CD8-positive, alpha-beta memory T cell (primary cell): ENCODE data around the gene VWF. TPM values are rescaled to one million over a fixed set of nuclear protein-coding genes. Genes with fewer than 3 reads are reported as not detected.

Experiments
- CTCF ChIA-PET: fragments of 350-600 bp; sonication (Branson Sonifier 250); formaldehyde crosslinking; loops from one replicate; lab custom pipeline; 2021; ENCODE audit warnings: antibody characterized with exemption; lab: Charles Lee
- POLR2A ChIA-PET: fragments of 350-600 bp; sonication (Branson Sonifier 250); formaldehyde crosslinking; loops from one replicate; lab custom pipeline; 2021; ENCODE audit warnings: antibody characterized with exemption; lab: Charles Lee
- DNase-seq, 5 donors: peaks; one replicate each; pipeline versions ENCODE4 v3.0.0 to v3.0.0-alpha.2; 2020 to 2022; ENCODE audit warnings: mixed read lengths in 1 of 5
- H3K27ac ChIP-seq: one replicate; pipeline ENCODE4 v1.7.0; 2013; ENCODE audit warnings: low read depth, mild to moderate bottlenecking, low read length, moderate library complexity
- H3K27me3 ChIP-seq: 2 replicates; pipeline ENCODE4 v1.7.0; 2013; ENCODE audit warnings: low read length, mild to moderate bottlenecking; ENCODE audit not compliant: insufficient read depth, poor library complexity, severe bottlenecking
- H3K36me3 ChIP-seq: 2 replicates; pipeline ENCODE4 v1.7.0; 2013; ENCODE audit warnings: mild to moderate bottlenecking, low read length, moderate library complexity; ENCODE audit not compliant: insufficient read depth
- H3K4me1 ChIP-seq: 2 replicates; pipeline ENCODE4 v1.7.0; 2013; ENCODE audit warnings: mild to moderate bottlenecking, low read length, moderate library complexity; ENCODE audit not compliant: insufficient read depth
- H3K4me3 ChIP-seq: 2 replicates; pipeline ENCODE4 v1.7.0; 2013; ENCODE audit warnings: mild to moderate bottlenecking, low read length
- H3K9me3 ChIP-seq: 2 replicates; pipeline ENCODE4 v1.7.0; 2013; ENCODE audit warnings: mild to moderate bottlenecking, low read length
- H3K27ac Mint-ChIP-seq, 8 donors: one replicate each; pipeline ENCODE4 v1.8.0; 2020 to 2021; ENCODE audit warnings: mixed read lengths in 8 of 8, mild to moderate bottlenecking in 6 of 8, inconsistent platforms in 3 of 8, moderate library complexity in 3 of 8
- H3K27me3 Mint-ChIP-seq, 2 donors: one replicate each; pipeline ENCODE4 v1.8.0; 2020 to 2021; ENCODE audit warnings: mixed read lengths in 2 of 2, mild to moderate bottlenecking in 1 of 2, moderate library complexity in 1 of 2
- H3K36me3 Mint-ChIP-seq, 3 donors: one replicate each; pipeline ENCODE4 v1.8.0; 2020 to 2021; ENCODE audit warnings: mixed read lengths in 3 of 3, inconsistent platforms in 1 of 3, mild to moderate bottlenecking in 1 of 3
- H3K4me1 Mint-ChIP-seq, 3 donors: one replicate each; pipeline ENCODE4 v1.8.0; 2020 to 2021; ENCODE audit warnings: mixed read lengths in 3 of 3, inconsistent platforms in 1 of 3, mild to moderate bottlenecking in 1 of 3
- H3K4me3 Mint-ChIP-seq, 7 donors: one replicate each; pipeline ENCODE4 v1.8.0; 2020 to 2021; ENCODE audit warnings: mixed read lengths in 7 of 7, mild to moderate bottlenecking in 6 of 7, moderate library complexity in 4 of 7, inconsistent platforms in 2 of 7
- H3K9me3 Mint-ChIP-seq, 5 donors: one replicate each; pipeline ENCODE4 v1.8.0; 2020 to 2022; ENCODE audit warnings: mixed read lengths in 5 of 5, mild to moderate bottlenecking in 3 of 5, moderate library complexity in 2 of 5, inconsistent platforms in 1 of 5
- polyA plus RNA-seq: library from polyadenylated mRNA; unstranded; fragments of 300-500 nt; fragmentation: Illumina TruSeq; gene quantifications from one replicate; pipeline ENCODE4 v1.2.3, GENCODE V29; 2021
- total RNA-seq, 2 experiments: library from RNA; stranded (reverse); gene quantifications; one replicate each; pipeline ENCODE4 v1.2.3, GENCODE V29; 2021

VWF gene
- total and polyA plus RNA-seq, 3 experiments from 2014 or later: 0.02 TPM; not detected in 2

GRCh38 chr12:6069437-6070093 is 54.9 kb downstream of the VWF start:
- H3K27me3 Mint-ChIP-seq: peaks cover 9 to 33% of the 10 kb centered on the region in 2 donors
- no peaks in the 10 kb centered on the region for H3K36me3 Mint-ChIP-seq
- POLR2A ChIA-PET: no interaction called here
- H3K27ac Mint-ChIP-seq: peak overlapping the region in 3 of 8 donors; percentile 15 to 88 (median 54)
- no peaks in the 10 kb centered on the region for H3K9me3 ChIP-seq
- H3K9me3 Mint-ChIP-seq: no peaks in the 10 kb centered on the region
- H3K4me1 Mint-ChIP-seq: peaks cover 14 to 24% (median 17%) of the 10 kb centered on the region in 3 donors
- peaks cover 13% of the 10 kb centered on the region for H3K4me1 ChIP-seq
- no peak overlapping the region for H3K27ac ChIP-seq
- no peaks in the 10 kb centered on the region for H3K36me3 ChIP-seq
- H3K27me3 ChIP-seq: no peaks in the 10 kb centered on the region
- no peak overlapping the region for H3K4me3 ChIP-seq
- CTCF ChIA-PET: no interaction called here
- peak in 1 of 5 donors; percentile 41 for DNase-seq
- H3K4me3 Mint-ChIP-seq: no peak overlapping the region

- no peak for DNase-seq
- Histone ChIP-seq H3K27ac (no peak overlapping the region), H3K36me3 (no peaks in the 10 kb centered on the region), H3K27me3 (no peaks in the 10 kb centered on the region), H3K4me3 (no peak overlapping the region), H3K4me1 (peaks cover 11% of the 10 kb centered on the region), H3K9me3 (no peaks in the 10 kb centered on the region)
- no peaks in the 10 kb centered on the region for H3K36me3 Mint-ChIP-seq
- H3K4me3 Mint-ChIP-seq: no peak overlapping the region
- ChIA-PET CTCF (no interaction called here), POLR2A (interaction anchor here (0.6 kb wide), 1 partner anchor 97 kb away, joined by 4 read pairs; no protein-coding TSS in a partner anchor)
- H3K27ac Mint-ChIP-seq: no peak overlapping the region
- H3K27me3 Mint-ChIP-seq: peaks cover 2 to 35% of the 10 kb centered on the region in 2 donors
- no peaks in the 10 kb centered on the region for H3K9me3 Mint-ChIP-seq
- H3K4me1 Mint-ChIP-seq: peaks cover 10 to 19% (median 11%) of the 10 kb centered on the region in 3 donors
Measured at GRCh38 chr12:6068227-6068626, 56.2 kb downstream of the VWF start.

GRCh38 chr12:6067152-6067916 is 57.1 kb downstream of the VWF start:
- H3K27ac Mint-ChIP-seq: no peak overlapping the region
- DNase-seq: no peak
- ChIA-PET POLR2A (no interaction called here), CTCF (no interaction called here)
- no peaks in the 10 kb centered on the region for H3K9me3 Mint-ChIP-seq
- H3K9me3 ChIP-seq: no peaks in the 10 kb centered on the region
- no peak overlapping the region for H3K4me3 Mint-ChIP-seq
- H3K36me3 ChIP-seq: no peaks in the 10 kb centered on the region
- no peak overlapping the region for H3K4me3 ChIP-seq
- peaks cover 11% of the 10 kb centered on the region for H3K4me1 ChIP-seq
- H3K27me3 Mint-ChIP-seq: peaks cover 5 to 38% of the 10 kb centered on the region in 2 donors
- peaks cover 10 to 19% (median 11%) of the 10 kb centered on the region in 3 donors for H3K4me1 Mint-ChIP-seq
- no peaks in the 10 kb centered on the region for H3K36me3 Mint-ChIP-seq
- no peak overlapping the region for H3K27ac ChIP-seq
- H3K27me3 ChIP-seq: no peaks in the 10 kb centered on the region

GRCh38 chr12:6066651-6067050 is 57.8 kb downstream of the VWF start:
- no peak overlapping the region for H3K27ac Mint-ChIP-seq
- Histone ChIP-seq H3K27me3 (no peaks in the 10 kb centered on the region), H3K9me3 (no peaks in the 10 kb centered on the region), H3K27ac (no peak overlapping the region), H3K36me3 (no peaks in the 10 kb centered on the region), H3K4me1 (peaks cover 11% of the 10 kb centered on the region), H3K4me3 (no peak overlapping the region)
- no peak overlapping the region for H3K4me3 Mint-ChIP-seq
- H3K36me3 Mint-ChIP-seq: no peaks in the 10 kb centered on the region
- DNase-seq: no peak
- POLR2A ChIA-PET: no interaction called here
- H3K9me3 Mint-ChIP-seq: no peaks in the 10 kb centered on the region
- H3K27me3 Mint-ChIP-seq: peaks cover 5 to 31% of the 10 kb centered on the region in 2 donors
- peaks cover 10 to 19% (median 11%) of the 10 kb centered on the region in 3 donors for H3K4me1 Mint-ChIP-seq
- CTCF ChIA-PET: interaction anchor here (1.7 kb wide), 1 partner anchor 212 kb away, joined by 7 read pairs; no protein-coding TSS in a partner anchor

- no peak overlapping the region for H3K4me3 Mint-ChIP-seq
- H3K4me3 ChIP-seq: no peak overlapping the region
- no peak overlapping the region for H3K27ac ChIP-seq
- DNase-seq: no peak
- H3K4me1 ChIP-seq: peaks cover 11% of the 10 kb centered on the region
- CTCF ChIA-PET: interaction anchor here (1.7 kb wide), 1 partner anchor 213 kb away, joined by 7 read pairs; no protein-coding TSS in a partner anchor
- H3K36me3 ChIP-seq: no peaks in the 10 kb centered on the region
- no peaks in the 10 kb centered on the region for H3K9me3 ChIP-seq
- POLR2A ChIA-PET: no interaction called here
- peaks cover 10 to 19% (median 11%) of the 10 kb centered on the region in 3 donors for H3K4me1 Mint-ChIP-seq
- no peaks in the 10 kb centered on the region for H3K36me3 Mint-ChIP-seq
- H3K27me3 Mint-ChIP-seq: peaks cover 7 to 24% of the 10 kb centered on the region in 2 donors
- H3K27me3 ChIP-seq: no peaks in the 10 kb centered on the region
- no peak overlapping the region for H3K27ac Mint-ChIP-seq
- no peaks in the 10 kb centered on the region for H3K9me3 Mint-ChIP-seq
Measured at GRCh38 chr12:6065863-6066199, 58.6 kb downstream of the VWF start.

GRCh38 chr12:6065131-6065862 is 59.2 kb downstream of the VWF start:
- Histone ChIP-seq H3K9me3 (no peaks in the 10 kb centered on the region), H3K4me3 (no peak overlapping the region), H3K27ac (no peak overlapping the region), H3K36me3 (no peaks in the 10 kb centered on the region), H3K27me3 (no peaks in the 10 kb centered on the region), H3K4me1 (peaks cover 11% of the 10 kb centered on the region)
- ChIA-PET POLR2A (no interaction called here), CTCF (interaction anchor here (1.7 kb wide), 1 partner anchor 213 kb away, joined by 7 read pairs; no protein-coding TSS in a partner anchor)
- no peaks in the 10 kb centered on the region for H3K36me3 Mint-ChIP-seq
- no peaks in the 10 kb centered on the region for H3K9me3 Mint-ChIP-seq
- peaks cover 10 to 14% (median 11%) of the 10 kb centered on the region in 3 donors for H3K4me1 Mint-ChIP-seq
- no peak overlapping the region for H3K27ac Mint-ChIP-seq
- H3K27me3 Mint-ChIP-seq: peaks cover 12 to 19% of the 10 kb centered on the region in 2 donors
- H3K4me3 Mint-ChIP-seq: no peak overlapping the region
- DNase-seq: no peak

- Histone ChIP-seq H3K27me3 (no peaks in the 10 kb centered on the region), H3K4me1 (no peaks in the 10 kb centered on the region)
Measured at GRCh38 chr12:6062757-6063735, 61.4 kb downstream of the VWF start.

More at GRCh38 chr12:6062757-6063735, 61.4 kb downstream of the VWF start:
- Histone ChIP-seq H3K27ac (no peak overlapping the region), H3K36me3 (no peaks in the 10 kb centered on the region), H3K4me3 (no peak overlapping the region), H3K9me3 (no peaks in the 10 kb centered on the region)
- peak overlapping the region in 2 of 8 donors; percentile 60 to 64 for H3K27ac Mint-ChIP-seq
- no peak overlapping the region for H3K4me3 Mint-ChIP-seq
- H3K9me3 Mint-ChIP-seq: no peaks in the 10 kb centered on the region
- CTCF ChIA-PET: no interaction called here
- H3K4me1 Mint-ChIP-seq: no peaks in the 10 kb centered on the region
- POLR2A ChIA-PET: no interaction called here
- no peaks in the 10 kb centered on the region for H3K36me3 Mint-ChIP-seq
- peak in 4 of 5 donors; percentile 14 to 69 (median 46) for DNase-seq
- H3K27me3 Mint-ChIP-seq: peaks cover 11 to 23% of the 10 kb centered on the region in 2 donors
